Endometrium (tissue), 2 donors: ENCODE data around the gene TTC39A.
"Not testable (repeated sequence)": the region's sequence is repeated elsewhere in the genome, so short reads cannot be mapped to it uniquely, and the experiment has no call there.

Experiments used
- FAIRE-seq: peaks from 2 replicates; lab custom pipeline; 2012; peaks lifted over from hg19 to GRCh38; lab: Jason Lieb, UNC
- donor health status: control.
- donor health status: control.

The TTC39A gene

DNA sequence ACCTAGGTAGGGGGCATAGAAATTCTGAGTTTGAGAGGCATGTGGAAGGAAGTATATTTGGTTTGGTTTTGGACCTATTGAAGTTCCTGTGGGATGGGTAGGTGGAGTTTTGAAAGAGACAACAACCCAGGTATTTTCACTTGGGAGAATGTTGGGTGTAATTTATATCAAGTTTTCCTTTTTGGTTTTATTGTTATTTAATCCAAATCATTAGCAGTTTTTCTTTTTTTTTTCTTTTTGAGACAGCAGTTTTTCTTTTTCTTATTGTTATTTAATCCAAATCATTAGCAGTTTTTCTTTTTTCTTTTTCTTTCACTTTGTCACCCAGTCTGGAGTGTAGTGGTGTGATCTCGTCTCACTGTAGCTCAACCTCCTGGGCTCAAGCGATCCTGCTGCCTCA lies 64.2 kb downstream of the TTC39A start:
- no peak for FAIRE-seq

DNA sequence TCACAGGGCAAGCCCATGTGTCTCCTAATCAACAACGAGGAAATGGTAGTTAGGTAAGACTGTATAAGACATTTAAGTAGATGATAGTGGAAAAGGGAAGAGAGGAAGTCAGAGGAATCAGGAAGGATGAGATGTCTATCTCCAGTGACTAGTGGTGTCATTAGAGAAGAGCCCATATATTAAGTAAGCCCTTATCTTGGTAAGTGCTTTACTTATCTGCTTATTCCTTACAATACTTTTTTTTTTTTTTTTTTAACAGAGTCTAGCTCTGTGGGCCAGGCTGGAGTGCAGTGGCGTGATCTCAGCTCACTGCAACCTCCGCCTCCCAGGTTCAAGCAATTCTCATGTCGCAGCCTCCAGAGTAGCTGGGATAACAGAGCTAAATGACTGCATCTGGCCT lies 64.7 kb downstream of the TTC39A start:
- FAIRE-seq, result no peak

DNA sequence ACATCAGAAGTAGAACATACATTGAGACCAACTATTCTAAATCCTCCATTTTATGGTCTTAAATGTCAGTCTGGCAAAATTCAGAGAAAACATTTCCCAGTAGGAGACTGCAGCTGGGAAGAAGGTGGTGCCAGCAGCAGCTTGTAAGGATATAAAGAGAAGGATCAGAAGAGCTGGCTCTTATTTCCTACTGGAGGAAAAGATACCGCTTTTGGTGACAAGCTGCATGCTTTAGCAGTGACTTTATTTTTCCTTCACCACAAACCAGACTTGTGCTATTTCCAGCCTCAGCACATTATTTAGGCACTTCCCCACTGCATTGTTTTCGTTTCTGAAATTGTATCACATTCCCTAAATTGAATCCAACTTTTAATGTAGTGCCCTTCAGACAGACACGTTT lies 65.9 kb downstream of the TTC39A start:
- no peak for FAIRE-seq

DNA sequence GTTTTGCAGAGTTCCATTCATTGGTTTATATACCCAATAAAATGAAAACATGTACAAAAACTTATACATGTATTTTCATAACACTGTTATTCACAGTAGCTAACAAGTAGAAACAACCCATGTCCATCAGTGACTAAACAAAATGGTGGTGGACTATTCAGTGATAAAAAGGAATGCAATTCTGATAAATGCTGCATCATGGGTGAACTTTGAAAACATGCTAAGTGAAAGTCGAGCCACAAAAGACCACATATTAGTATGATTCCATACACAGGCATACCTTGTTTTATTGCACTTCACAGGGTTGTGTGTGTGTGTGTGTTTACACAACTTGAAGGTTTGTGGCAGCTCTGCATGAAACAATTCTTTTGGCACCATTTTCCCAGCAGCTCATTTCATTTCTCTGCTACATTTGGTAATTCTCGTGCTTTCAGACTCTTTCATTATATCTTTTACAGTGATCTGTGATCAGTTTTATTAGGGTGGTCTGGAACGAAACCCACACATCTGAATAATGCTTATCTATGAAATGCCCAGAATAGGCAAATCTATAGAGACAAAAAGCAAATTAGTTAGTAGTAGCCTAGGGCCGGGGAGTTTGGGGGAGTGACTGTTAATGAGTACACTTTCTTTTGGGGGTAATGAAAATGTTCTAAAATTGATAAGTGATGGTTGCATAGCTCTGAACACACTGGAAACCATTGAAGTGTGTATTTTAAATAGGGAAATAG lies 67.0 kb downstream of the TTC39A start:
- FAIRE-seq, result no peak

DNA sequence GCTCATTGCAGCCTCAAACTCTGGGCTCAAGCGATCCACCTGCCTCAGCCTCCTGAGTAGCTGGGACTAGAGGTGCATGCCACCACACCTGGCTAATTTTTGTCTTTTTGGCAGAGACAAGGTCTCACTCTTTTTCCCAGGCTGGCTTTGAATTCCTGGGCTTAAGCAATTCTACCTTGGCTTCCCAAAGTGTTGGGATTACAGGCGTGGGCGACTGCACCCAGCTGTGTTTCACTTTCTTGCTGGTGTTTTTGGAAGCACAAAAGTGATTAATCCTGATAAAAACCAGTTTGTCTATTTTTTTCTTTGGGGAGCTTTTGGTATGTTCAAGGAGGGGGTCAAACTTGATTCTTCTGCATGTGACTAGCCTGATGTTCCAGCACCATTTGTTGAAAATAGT lies 75.0 kb downstream of the TTC39A start:
- no peak for FAIRE-seq

DNA sequence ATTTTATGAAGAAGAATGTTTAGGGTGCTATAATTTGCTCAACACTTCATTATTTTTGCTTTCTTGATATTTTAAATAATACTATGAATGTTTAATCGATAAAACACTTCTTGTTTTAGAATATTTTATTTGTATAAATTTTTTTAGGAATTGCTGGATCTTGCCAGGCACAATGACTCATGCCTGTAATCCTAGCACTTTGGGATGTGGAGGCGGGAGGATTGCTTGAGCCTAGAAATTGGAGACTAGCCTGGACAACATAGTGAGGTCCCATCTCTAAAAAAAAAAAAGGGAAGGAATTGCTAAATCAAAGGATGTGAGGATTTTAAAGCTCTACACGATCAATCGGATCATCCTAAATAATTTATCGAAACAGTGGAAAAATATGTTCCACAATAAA lies 76.7 kb downstream of the TTC39A start:
- no peak for FAIRE-seq

DNA sequence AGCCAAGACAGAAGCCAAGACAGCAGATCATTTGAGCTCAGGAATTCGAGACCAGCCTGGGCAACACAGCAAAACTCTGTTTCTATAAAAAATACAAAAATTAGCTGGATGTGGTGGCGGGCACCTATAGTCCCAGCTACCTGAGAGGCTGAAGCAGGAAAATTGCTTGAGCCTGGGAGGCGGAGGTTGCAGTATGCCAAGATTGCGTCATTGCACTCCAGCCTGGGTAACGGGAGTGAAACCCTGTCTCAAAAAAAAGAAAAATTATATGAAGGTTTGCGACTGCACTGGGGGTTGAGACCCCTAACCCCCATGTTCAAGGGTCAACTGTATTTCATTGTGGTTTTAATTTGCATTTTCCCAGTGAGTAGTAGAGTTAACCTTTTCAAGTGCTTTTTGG lies 78.0 kb downstream of the TTC39A start:
- FAIRE-seq, result no peak

DNA sequence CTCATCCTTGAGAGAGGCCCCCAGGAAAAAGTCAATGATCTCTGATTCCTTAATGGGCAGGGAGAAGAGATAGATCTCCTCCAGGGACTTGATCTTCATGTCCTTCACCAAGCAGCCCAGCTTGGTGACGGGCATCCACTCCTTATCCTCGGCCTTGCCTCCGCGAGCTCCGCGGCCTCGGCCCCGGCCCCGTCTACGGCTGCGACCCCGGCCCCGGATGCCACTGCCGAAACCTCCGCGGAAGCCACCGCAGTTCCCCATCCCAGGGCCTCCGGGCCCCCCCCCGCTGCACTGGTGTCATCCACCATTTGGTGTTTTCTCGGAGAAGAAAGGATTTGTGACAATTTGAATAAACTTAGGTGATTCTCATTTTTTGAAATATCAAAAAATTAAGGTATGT lies 79.2 kb downstream of the TTC39A start:
- FAIRE-seq, result not testable (repeated sequence)

DNA sequence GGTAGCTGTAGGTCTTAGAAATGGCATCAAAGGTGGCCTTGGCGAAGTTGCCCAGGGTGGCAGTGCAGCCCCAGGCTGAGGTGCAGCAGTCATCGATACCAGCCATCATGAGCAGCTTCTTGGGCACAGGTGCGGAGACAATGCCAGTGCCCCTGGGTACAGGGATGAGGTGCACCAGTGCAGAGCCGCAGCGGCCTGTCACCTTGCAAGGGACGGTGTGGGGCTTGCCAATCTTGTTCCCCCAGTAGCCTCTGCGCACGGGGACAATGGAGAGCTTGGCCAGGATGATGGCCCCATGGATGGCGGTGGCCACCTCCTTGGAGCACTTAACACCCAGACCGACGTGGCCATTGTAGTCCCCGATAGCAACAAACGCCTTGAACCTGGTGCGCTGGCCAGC lies 79.6 kb downstream of the TTC39A start:
- not testable (repeated sequence) for FAIRE-seq

DNA sequence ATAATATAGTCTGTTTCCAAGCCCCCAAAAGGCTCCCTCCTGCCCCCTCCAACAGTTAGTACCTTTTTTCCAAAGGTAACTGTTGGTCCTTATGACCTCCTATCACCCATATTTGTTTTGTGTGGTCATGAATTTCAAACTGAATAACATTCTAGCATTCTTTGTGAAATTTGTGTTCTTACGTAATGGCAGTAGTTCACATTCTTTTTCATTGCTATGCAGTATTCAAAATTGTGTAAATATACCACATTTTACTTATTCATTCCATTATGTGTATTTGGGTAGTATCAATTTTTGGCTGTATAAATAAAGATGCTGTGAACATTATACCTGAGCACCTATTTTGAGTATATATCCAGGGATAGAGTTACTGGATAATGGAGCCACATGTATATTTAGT lies 80.9 kb downstream of the TTC39A start:
- FAIRE-seq, result no peak

DNA sequence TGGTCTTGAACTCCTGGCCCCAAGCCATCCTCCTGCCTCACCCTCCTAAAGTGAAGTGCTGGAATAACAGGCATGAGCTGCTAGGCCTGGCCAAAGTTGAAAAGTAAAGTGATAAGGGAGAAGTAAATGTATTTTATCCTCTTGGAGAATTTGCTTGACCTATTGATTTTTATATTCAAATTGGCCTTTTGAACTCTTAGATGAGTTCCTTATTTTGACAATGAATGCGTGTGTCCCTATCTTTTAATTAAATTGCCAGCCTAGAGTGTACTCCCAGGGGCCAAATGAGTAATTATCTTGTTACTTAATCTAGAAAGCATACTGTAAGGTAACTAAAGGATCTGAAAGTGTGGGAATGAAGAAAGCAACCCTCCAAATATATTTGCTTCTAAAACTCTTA lies 82.9 kb downstream of the TTC39A start:
- FAIRE-seq, result no peak

DNA sequence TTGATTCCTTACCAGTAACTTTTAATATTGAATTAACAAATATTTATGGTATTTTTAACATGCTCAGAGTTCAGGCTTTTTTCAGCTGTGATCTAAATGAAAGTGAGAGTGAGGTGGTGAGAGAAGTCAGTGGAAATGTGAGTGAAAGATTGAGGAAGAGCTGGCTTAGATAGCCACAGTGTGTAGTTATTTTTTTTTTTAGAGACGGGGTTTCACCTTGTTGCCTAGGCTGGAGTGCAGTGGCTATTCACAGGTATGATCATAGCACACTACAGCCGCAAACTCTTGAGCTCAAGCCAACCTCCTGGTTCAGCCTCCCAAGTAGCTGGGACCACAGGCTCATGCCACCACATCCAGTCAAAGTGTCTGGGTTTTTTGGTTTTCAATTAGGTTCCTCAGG lies 83.3 kb downstream of the TTC39A start:
- no peak for FAIRE-seq

DNA sequence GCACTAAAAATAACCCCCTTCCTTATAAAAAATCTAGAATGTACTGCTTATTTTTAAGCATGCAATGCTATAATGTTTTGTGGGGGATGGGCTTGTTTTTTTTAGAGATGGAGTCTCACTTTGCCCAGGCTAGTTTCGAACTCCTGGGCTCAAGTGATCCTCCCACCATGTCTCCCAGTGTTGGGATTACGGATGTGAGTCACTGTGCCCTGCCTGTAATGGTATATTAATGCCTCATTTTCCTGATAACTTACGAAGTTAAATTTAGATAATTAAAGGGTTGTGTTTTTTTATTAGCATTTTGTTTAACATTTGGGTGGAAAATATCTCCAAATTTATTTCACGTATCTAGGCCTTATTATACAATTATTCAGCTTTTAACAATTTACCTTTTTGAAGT lies 87.8 kb downstream of the TTC39A start:
- no peak for FAIRE-seq

DNA sequence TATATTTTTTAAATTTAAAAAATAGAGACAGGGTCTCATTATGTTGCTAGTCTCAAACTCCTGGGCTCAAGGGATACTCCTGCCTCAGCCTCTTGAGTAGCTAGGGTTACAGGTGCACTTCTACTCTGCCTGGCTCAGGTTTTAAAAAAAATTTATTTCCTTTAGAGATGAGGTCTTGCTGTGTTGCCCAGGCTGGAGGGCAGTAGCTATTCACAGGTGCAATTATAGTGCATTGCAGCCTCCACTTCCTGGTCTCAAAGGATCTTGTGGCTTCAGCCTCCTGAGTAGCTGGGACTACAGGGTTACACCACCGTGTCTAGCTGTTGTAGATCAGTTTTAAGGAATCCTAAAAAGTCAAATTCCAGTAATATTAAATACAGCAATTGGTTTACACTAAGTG lies 89.2 kb downstream of the TTC39A start:
- no peak for FAIRE-seq

DNA sequence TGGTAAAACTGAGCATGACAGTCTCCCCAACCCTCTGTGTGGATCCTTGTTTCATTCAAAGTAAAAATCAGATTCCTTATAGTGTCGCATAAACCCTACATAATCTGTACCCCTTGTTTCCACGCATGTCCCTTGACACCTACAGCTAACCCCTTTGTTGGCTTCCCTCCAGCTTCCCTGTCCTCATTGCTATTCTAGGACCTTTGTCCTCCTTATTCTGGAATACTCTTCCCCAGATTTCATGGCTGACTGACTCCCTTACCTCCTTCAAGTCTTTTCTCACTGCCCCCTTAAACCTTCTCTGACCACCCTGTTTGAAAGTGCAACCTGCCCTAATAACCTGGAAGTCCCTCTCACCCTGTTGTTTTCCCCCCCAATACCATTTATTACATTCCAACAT lies 90.3 kb downstream of the TTC39A start:
- FAIRE-seq, result no peak

DNA sequence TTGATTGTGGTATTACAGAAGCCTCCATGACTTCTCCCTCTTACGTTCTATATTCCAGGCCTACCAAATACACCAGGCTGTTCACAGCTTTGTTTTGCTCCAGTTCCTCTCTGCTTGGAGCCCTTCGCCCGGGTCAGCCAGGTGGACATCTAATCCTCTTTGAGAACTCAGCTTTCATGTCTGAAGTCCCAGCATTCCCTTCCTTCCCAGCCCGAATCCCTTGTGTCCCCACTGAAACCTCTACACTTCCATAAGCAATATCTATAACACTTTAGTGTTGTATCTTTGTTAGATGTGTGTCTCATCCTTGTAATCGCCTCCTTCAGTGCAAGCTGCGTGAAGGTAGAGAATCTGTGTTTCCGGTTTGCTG lies 92.3 kb downstream of the TTC39A start:
- no peak for FAIRE-seq

DNA sequence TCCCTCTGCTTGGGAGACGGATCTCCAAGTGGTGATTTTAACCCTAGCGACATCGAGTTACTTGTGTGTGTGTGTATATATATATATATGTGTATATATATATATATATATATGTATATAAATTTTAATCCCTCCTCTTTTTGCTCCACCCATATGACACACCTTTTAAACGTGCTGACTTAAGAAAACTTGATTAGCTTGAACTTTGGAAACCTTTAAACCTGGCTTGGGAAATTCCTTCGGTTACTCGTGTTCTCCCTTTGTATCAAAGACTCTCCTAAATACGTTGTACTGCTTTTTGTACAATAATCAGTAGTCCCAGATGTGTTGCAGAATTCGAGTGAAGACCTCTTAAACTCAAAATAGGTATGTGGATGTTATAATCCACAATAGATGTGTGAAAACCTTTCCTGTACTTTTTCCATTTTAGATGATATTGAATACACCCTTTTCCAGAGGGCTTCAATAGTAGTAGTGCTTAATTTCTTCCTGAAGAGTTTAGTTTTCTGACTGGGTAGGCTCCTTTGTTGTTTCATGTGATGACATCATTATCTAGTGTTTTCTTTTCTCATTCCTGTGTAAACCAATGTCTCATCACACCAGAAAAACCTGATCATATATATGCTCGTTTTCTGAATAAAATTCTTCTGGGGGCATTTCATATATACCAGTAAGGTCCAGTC lies 92.9 kb downstream of the TTC39A start:
- FAIRE-seq, result no peak
